Epidermal melanocyte (primary cell): ENCODE data around the gene FUT9.

Experiments
- DNase-seq: peaks from one replicate; pipeline ENCODE4 v3.0.0; 2011; ENCODE audit warnings: low spot score; ENCODE audit not compliant: insufficient read length

The FUT9 gene

GRCh38 chr6:96015518-96016333 lies at the start of gene FUT9:
TSS of gene FUT9 (plus strand) at chr6:96015974. CDS start at chr6:96203156, 187,182 bp downstream.
- no peak for DNase-seq

GRCh38 chr6:95967594-95967993 lies 48.2 kb upstream of the FUT9 start:
- DNase-seq, result no peak

GRCh38 chr6:95973976-95974375 lies 41.8 kb upstream of the FUT9 start:
- DNase-seq, result no peak

GRCh38 chr6:95978230-95978629 lies 37.5 kb upstream of the FUT9 start:
- no peak for DNase-seq

- no peak for DNase-seq
These were observed 23.9 kb upstream of the FUT9 start for GRCh38 chr6:95991906-95992305.

- DNase-seq, result no peak
These were observed 21.6 kb upstream of the FUT9 start for GRCh38 chr6:95994151-95994550.

GRCh38 chr6:95998133-95998532 lies 17.6 kb upstream of the FUT9 start:
- DNase-seq, result no peak

- DNase-seq, result no peak
These were observed 13.7 kb upstream of the FUT9 start for GRCh38 chr6:96001891-96002575.

GRCh38 chr6:96002576-96002910 lies 13.2 kb upstream of the FUT9 start:
- DNase-seq, result no peak

- DNase-seq, result no peak
These were observed 12.9 kb upstream of the FUT9 start for GRCh38 chr6:96002912-96003311.

GRCh38 chr6:96007663-96008062 lies 8.1 kb upstream of the FUT9 start:
- no peak for DNase-seq

GRCh38 chr6:96013531-96013930 lies 2.2 kb upstream of the FUT9 start:
- no peak for DNase-seq

GRCh38 chr6:96014846-96015517 lies 792 bp upstream of the FUT9 start:
- DNase-seq, result no peak

- no peak for DNase-seq
These were observed 728 bp downstream of the FUT9 start for GRCh38 chr6:96016334-96017069.

GRCh38 chr6:96017070-96017359 lies 1.2 kb downstream of the FUT9 start:
- DNase-seq, result no peak

GRCh38 chr6:96022225-96022624 lies 6.5 kb downstream of the FUT9 start:
- no peak for DNase-seq

- no peak for DNase-seq
These were observed 16.9 kb downstream of the FUT9 start for GRCh38 chr6:96032661-96033060.

- DNase-seq, result no peak
These were observed 35.8 kb downstream of the FUT9 start for GRCh38 chr6:96051555-96051954.

- DNase-seq, result no peak
These were observed 42.3 kb downstream of the FUT9 start for GRCh38 chr6:96058082-96058481.

GRCh38 chr6:96059586-96059985 lies 43.8 kb downstream of the FUT9 start:
- no peak for DNase-seq

- DNase-seq, result no peak
These were observed 44.5 kb downstream of the FUT9 start for GRCh38 chr6:96060249-96060648.

GRCh38 chr6:96065213-96065612 lies 49.4 kb downstream of the FUT9 start:
- DNase-seq, result no peak
